ENCODE measurements around the gene ARHGEF28.

Gene ARHGEF28

GRCh38 chr5:73770172-73771025 lies 144.4 kb downstream of the ARHGEF28 start:
- no peak overlapping the region for H3K4me3 Mint-ChIP-seq
- ATAC-seq (replicated peaks; ENCODE audit: extremely low read depth, poor library complexity, severe bottlenecking), result no peak

GRCh38 chr5:73774924-73775323 lies 148.9 kb downstream of the ARHGEF28 start:
- DNase-seq (ENCODE audit: low spot score in 2 of 2) (no peak), ATAC-seq (replicated peaks; ENCODE audit: extremely low read depth, poor library complexity, severe bottlenecking) (no peak)
- Mint-ChIP-seq H3K27me3 (no peaks in the 10 kb centered on the region), H3K4me1 (no peaks in the 10 kb centered on the region), H3K9me3 (no peaks in the 10 kb centered on the region), H3K36me3 (ENCODE audit: insufficient read depth) (no peaks in the 10 kb centered on the region), H3K4me3 (no peak overlapping the region), H3K27ac (ENCODE audit: low read depth) (no peak overlapping the region)

More at GRCh38 chr5:73770172-73771025, 144.4 kb downstream of the ARHGEF28 start:
- peaks cover 7% of the 10 kb centered on the region for H3K9me3 Mint-ChIP-seq
- H3K4me1 Mint-ChIP-seq, result no peaks in the 10 kb centered on the region
- no peak for DNase-seq (ENCODE audit: low spot score in 2 of 2)
- H3K36me3 Mint-ChIP-seq (ENCODE audit: insufficient read depth), result no peaks in the 10 kb centered on the region
- no peak overlapping the region for H3K27ac Mint-ChIP-seq (ENCODE audit: low read depth)
- no peaks in the 10 kb centered on the region for H3K27me3 Mint-ChIP-seq

- no peak overlapping the region for H3K4me3 Mint-ChIP-seq
- no peaks in the 10 kb centered on the region for H3K9me3 Mint-ChIP-seq
- no peaks in the 10 kb centered on the region for H3K36me3 Mint-ChIP-seq (ENCODE audit: insufficient read depth)
- ATAC-seq (replicated peaks; ENCODE audit: extremely low read depth, poor library complexity, severe bottlenecking) (no peak), DNase-seq (ENCODE audit: low spot score in 2 of 2) (no peak)
- H3K27ac Mint-ChIP-seq (ENCODE audit: low read depth), result no peak overlapping the region
- no peaks in the 10 kb centered on the region for H3K27me3 Mint-ChIP-seq
- H3K4me1 Mint-ChIP-seq, result no peaks in the 10 kb centered on the region
Observed at GRCh38 chr5:73776405-73776804, 150.4 kb downstream of the ARHGEF28 start.

GRCh38 chr5:73777192-73777591 lies 151.2 kb downstream of the ARHGEF28 start:
- Mint-ChIP-seq H3K4me3 (no peak overlapping the region), H3K36me3 (ENCODE audit: insufficient read depth) (no peaks in the 10 kb centered on the region), H3K9me3 (no peaks in the 10 kb centered on the region), H3K4me1 (no peaks in the 10 kb centered on the region), H3K27me3 (no peaks in the 10 kb centered on the region), H3K27ac (ENCODE audit: low read depth) (no peak overlapping the region)
- ATAC-seq (replicated peaks; ENCODE audit: extremely low read depth, poor library complexity, severe bottlenecking) (no peak), DNase-seq (ENCODE audit: low spot score in 2 of 2) (no peak)

GRCh38 chr5:73780302-73781080 lies 154.5 kb downstream of the ARHGEF28 start:
- Mint-ChIP-seq H3K27ac (ENCODE audit: low read depth) (no peak overlapping the region), H3K4me3 (no peak overlapping the region), H3K27me3 (no peaks in the 10 kb centered on the region), H3K9me3 (no peaks in the 10 kb centered on the region), H3K4me1 (no peaks in the 10 kb centered on the region), H3K36me3 (ENCODE audit: insufficient read depth) (no peaks in the 10 kb centered on the region)
- no peak for ATAC-seq (replicated peaks; ENCODE audit: extremely low read depth, poor library complexity, severe bottlenecking)
- no peak for DNase-seq (ENCODE audit: low spot score in 2 of 2)

GRCh38 chr5:73781107-73781768 lies 155.2 kb downstream of the ARHGEF28 start:
- Mint-ChIP-seq H3K4me1 (no peaks in the 10 kb centered on the region), H3K27me3 (no peaks in the 10 kb centered on the region), H3K36me3 (ENCODE audit: insufficient read depth) (no peaks in the 10 kb centered on the region), H3K4me3 (no peak overlapping the region), H3K9me3 (no peaks in the 10 kb centered on the region), H3K27ac (ENCODE audit: low read depth) (no peak overlapping the region)
- ATAC-seq (replicated peaks; ENCODE audit: extremely low read depth, poor library complexity, severe bottlenecking) (no peak), DNase-seq (ENCODE audit: low spot score in 2 of 2) (no peak)

GRCh38 chr5:73783828-73784227 lies 157.8 kb downstream of the ARHGEF28 start:
- Mint-ChIP-seq H3K36me3 (ENCODE audit: insufficient read depth) (no peaks in the 10 kb centered on the region), H3K27me3 (no peaks in the 10 kb centered on the region), H3K4me1 (no peaks in the 10 kb centered on the region), H3K4me3 (no peak overlapping the region), H3K9me3 (no peaks in the 10 kb centered on the region), H3K27ac (ENCODE audit: low read depth) (no peak overlapping the region)
- ATAC-seq (replicated peaks; ENCODE audit: extremely low read depth, poor library complexity, severe bottlenecking) (no peak), DNase-seq (ENCODE audit: low spot score in 2 of 2) (no peak)

GRCh38 chr5:73786043-73786831 lies 160.2 kb downstream of the ARHGEF28 start:
- DNase-seq (ENCODE audit: low spot score in 2 of 2) (no peak), ATAC-seq (replicated peaks; ENCODE audit: extremely low read depth, poor library complexity, severe bottlenecking) (no peak)
- Mint-ChIP-seq H3K27ac (ENCODE audit: low read depth) (no peak overlapping the region), H3K4me3 (no peak overlapping the region), H3K36me3 (ENCODE audit: insufficient read depth) (no peaks in the 10 kb centered on the region), H3K9me3 (no peaks in the 10 kb centered on the region), H3K4me1 (no peaks in the 10 kb centered on the region), H3K27me3 (no peaks in the 10 kb centered on the region)

- Mint-ChIP-seq H3K27ac (ENCODE audit: low read depth) (no peak overlapping the region), H3K4me1 (no peaks in the 10 kb centered on the region), H3K4me3 (no peak overlapping the region), H3K9me3 (no peaks in the 10 kb centered on the region), H3K36me3 (ENCODE audit: insufficient read depth) (no peaks in the 10 kb centered on the region), H3K27me3 (no peaks in the 10 kb centered on the region)
- DNase-seq (ENCODE audit: low spot score in 2 of 2) (no peak), ATAC-seq (replicated peaks; ENCODE audit: extremely low read depth, poor library complexity, severe bottlenecking) (no peak)
Observed at GRCh38 chr5:73789851-73790281, 163.9 kb downstream of the ARHGEF28 start.

- no peak for ATAC-seq (replicated peaks; ENCODE audit: extremely low read depth, poor library complexity, severe bottlenecking)
- Mint-ChIP-seq H3K27me3 (no peaks in the 10 kb centered on the region), H3K4me3 (no peak overlapping the region), H3K9me3 (no peaks in the 10 kb centered on the region), H3K4me1 (peaks cover 6% of the 10 kb centered on the region), H3K27ac (ENCODE audit: low read depth) (no peak overlapping the region), H3K36me3 (ENCODE audit: insufficient read depth) (no peaks in the 10 kb centered on the region)
- no peak for DNase-seq (ENCODE audit: low spot score in 2 of 2)
Observed at GRCh38 chr5:73791389-73791788, 165.4 kb downstream of the ARHGEF28 start.

GRCh38 chr5:73792687-73793320 lies 166.8 kb downstream of the ARHGEF28 start:
- Mint-ChIP-seq H3K4me3 (no peak overlapping the region), H3K27me3 (no peaks in the 10 kb centered on the region), H3K9me3 (no peaks in the 10 kb centered on the region), H3K36me3 (ENCODE audit: insufficient read depth) (no peaks in the 10 kb centered on the region), H3K27ac (ENCODE audit: low read depth) (no peak overlapping the region), H3K4me1 (peaks cover 9% of the 10 kb centered on the region)
- no peak for ATAC-seq (replicated peaks; ENCODE audit: extremely low read depth, poor library complexity, severe bottlenecking)
- DNase-seq (ENCODE audit: low spot score in 2 of 2), result peak; percentile 50 to 60

GRCh38 chr5:73793911-73794310 lies 167.9 kb downstream of the ARHGEF28 start:
- DNase-seq (ENCODE audit: low spot score in 2 of 2), result no peak
- H3K4me3 Mint-ChIP-seq, result no peak overlapping the region
- no peaks in the 10 kb centered on the region for H3K9me3 Mint-ChIP-seq

More at GRCh38 chr5:73793911-73794310, 167.9 kb downstream of the ARHGEF28 start:
- Mint-ChIP-seq H3K4me1 (peaks cover 9% of the 10 kb centered on the region), H3K27me3 (no peaks in the 10 kb centered on the region), H3K36me3 (ENCODE audit: insufficient read depth) (no peaks in the 10 kb centered on the region), H3K27ac (ENCODE audit: low read depth) (no peak overlapping the region)
- ATAC-seq (replicated peaks; ENCODE audit: extremely low read depth, poor library complexity, severe bottlenecking), result no peak

Data from central memory CD8-positive, alpha-beta T cell (primary cell).